ENCODE measurements around the gene TBC1D19. TPM values are rescaled to one million over a fixed set of nuclear protein-coding genes. Genes with fewer than 3 reads are reported as not detected.

Gene TBC1D19
- total and polyA plus RNA-seq, 8 donors = 1.4 to 57.6 (median 5.1) TPM

- Histone ChIP-seq H3K4me3 (no peak overlapping the region), H3K4me1 (no peaks in the 10 kb centered on the region), H3K27ac (no peak overlapping the region), H3K9me3 (no peaks in the 10 kb centered on the region), H3K36me3 (peaks cover 0 to 7% (median 3%) of the 10 kb centered on the region in 4 donors), H3K27me3 (no peaks in the 10 kb centered on the region)
- DNase-seq = no peak
- intact Hi-C loops (cut with DNase I; ENCODE audit: low total_unique reads) = no loop called here
- no peak for TF ChIP-seq CTCF (IDR thresholded peaks at IDR 0.05)
- no peak for TF ChIP-seq EP300 (IDR thresholded peaks at IDR 0.05)
- TF ChIP-seq POLR2AphosphoS5 (IDR thresholded peaks at IDR 0.05) = no peak
- no peak for TF ChIP-seq POLR2A (IDR thresholded peaks at IDR 0.05)
- 84 to 90% (median 86%) methylated on average over 2 of the region's 2 CpGs for WGBS, 5 donors
Measured at GRCh38 chr4:26766141-26766540, 182.3 kb downstream of the TBC1D19 start.

- H3K36me3 ChIP-seq = peaks cover 0 to 52% (median 13%) of the 10 kb centered on the region in 4 donors
- intact Hi-C loops (cut with DNase I; ENCODE audit: low total_unique reads) = no loop called here
- no peak overlapping the region for H3K27ac ChIP-seq
- DNase-seq = no peak
- H3K27me3 ChIP-seq = no peaks in the 10 kb centered on the region
- no peaks in the 10 kb centered on the region for H3K4me1 ChIP-seq
- H3K9me3 ChIP-seq = peaks cover 8 to 16% (median 13%) of the 10 kb centered on the region in 4 donors
- WGBS, 5 donors = 87 to 95% (median 91%) methylated on average over 5 of the region's 5 CpGs
- TF ChIP-seq POLR2AphosphoS5 (IDR thresholded peaks at IDR 0.05) (no peak), CTCF (IDR thresholded peaks at IDR 0.05) (no peak), POLR2A (IDR thresholded peaks at IDR 0.05) (no peak), EP300 (IDR thresholded peaks at IDR 0.05) (no peak)
- H3K4me3 ChIP-seq = no peak overlapping the region
Measured at GRCh38 chr4:26772096-26772873, 188.4 kb downstream of the TBC1D19 start.

- peaks cover under 1 to 7% (median 6%) of the 10 kb centered on the region in 4 donors for H3K9me3 ChIP-seq
- H3K4me1 ChIP-seq = no peaks in the 10 kb centered on the region
- peaks cover 0 to 14% (median 3%) of the 10 kb centered on the region in 4 donors for H3K36me3 ChIP-seq
- TF ChIP-seq CTCF (IDR thresholded peaks at IDR 0.05) (no peak), POLR2AphosphoS5 (IDR thresholded peaks at IDR 0.05) (no peak), POLR2A (IDR thresholded peaks at IDR 0.05) (no peak), EP300 (IDR thresholded peaks at IDR 0.05) (no peak)
- intact Hi-C loops (cut with DNase I; ENCODE audit: low total_unique reads) = no loop called here
- DNase-seq = no peak
- H3K27ac ChIP-seq = no peak overlapping the region
- no peak overlapping the region for H3K4me3 ChIP-seq
- 82 to 98% (median 91%) methylated on average over 2 of the region's 2 CpGs for WGBS, 5 donors
- H3K27me3 ChIP-seq = no peaks in the 10 kb centered on the region
Measured at GRCh38 chr4:26779224-26779623, 195.3 kb downstream of the TBC1D19 start.

GRCh38 chr4:26779674-26780073, 195.8 kb downstream of the TBC1D19 start:
- H3K36me3 ChIP-seq = peaks cover 0 to 10% (median under 1%) of the 10 kb centered on the region in 4 donors
- no peaks in the 10 kb centered on the region for H3K27me3 ChIP-seq
- H3K9me3 ChIP-seq = peaks cover 0 to 2% (median 1%) of the 10 kb centered on the region in 4 donors
- TF ChIP-seq CTCF (IDR thresholded peaks at IDR 0.05) = no peak
- peak in 1 of 3 donors; percentile 9 for TF ChIP-seq POLR2AphosphoS5 (IDR thresholded peaks at IDR 0.05)
- WGBS, 5 donors = 58 to 91% (median 85%) methylated on average over 2 of the region's 2 CpGs
- intact Hi-C loops (cut with DNase I; ENCODE audit: low total_unique reads) = no loop called here
- DNase-seq = peak in 1 of 2 donors; percentile 20
- H3K4me1 ChIP-seq = no peaks in the 10 kb centered on the region
- no peak overlapping the region for H3K27ac ChIP-seq
- H3K4me3 ChIP-seq = no peak overlapping the region

Measured in stomach (tissue), 9 donors.